GM19452 (cell line): ENCODE results near the gene GCNT2.
A peak's percentile ranks its signal among the peaks of the same experiment; 100 is the strongest.
"Not testable (repeated sequence)": the region's sequence is repeated elsewhere in the genome, so short reads cannot be mapped to it uniquely, and the experiment has no call there.

Experiments
- ATAC-seq: cut with Tn5 transposase; IDR thresholded peaks from one replicate; pipeline ENCODE4 v1.9.1; 2021; ENCODE audit not compliant: unreplicated experiment

Gene GCNT2

GRCh38 chr6:10521104-10521808 is at the start of gene GCNT2:
Gene GCNT2 (plus strand): TSS chr6:10521351. CDS start chr6:10528912, 7,561 bp downstream.
- peak; percentile 54 for ATAC-seq

GRCh38 chr6:10472634-10473033 is 48.5 kb upstream of the GCNT2 start:
- no peak for ATAC-seq

GRCh38 chr6:10478187-10479040 is 42.7 kb upstream of the GCNT2 start:
- no peak for ATAC-seq

GRCh38 chr6:10479939-10480700 is 41.0 kb upstream of the GCNT2 start:
- ATAC-seq, result no peak

- ATAC-seq, result no peak
Observed at GRCh38 chr6:10481101-10481500, 40.0 kb upstream of the GCNT2 start.

GRCh38 chr6:10482636-10483257 is 38.4 kb upstream of the GCNT2 start:
- no peak for ATAC-seq

- ATAC-seq, result no peak
Observed at GRCh38 chr6:10484912-10485311, 36.2 kb upstream of the GCNT2 start.

- no peak for ATAC-seq
Observed at GRCh38 chr6:10485406-10485805, 35.7 kb upstream of the GCNT2 start.

GRCh38 chr6:10486215-10486614 is 34.9 kb upstream of the GCNT2 start:
- no peak for ATAC-seq

- not testable (repeated sequence) for ATAC-seq
Observed at GRCh38 chr6:10486944-10487588, 34.1 kb upstream of the GCNT2 start.

- no peak for ATAC-seq
Observed at GRCh38 chr6:10487668-10488327, 33.4 kb upstream of the GCNT2 start.

GRCh38 chr6:10491463-10491862 is 29.7 kb upstream of the GCNT2 start:
- ATAC-seq, result no peak

GRCh38 chr6:10491905-10492304 is 29.2 kb upstream of the GCNT2 start:
- ATAC-seq, result not testable (repeated sequence)

- no peak for ATAC-seq
Observed at GRCh38 chr6:10495029-10495428, 26.1 kb upstream of the GCNT2 start.

- ATAC-seq, result no peak
Observed at GRCh38 chr6:10505529-10505928, 15.6 kb upstream of the GCNT2 start.

- no peak for ATAC-seq
Observed at GRCh38 chr6:10507298-10507697, 13.9 kb upstream of the GCNT2 start.

GRCh38 chr6:10507715-10508114 is 13.4 kb upstream of the GCNT2 start:
- no peak for ATAC-seq

- peak; percentile 99 for ATAC-seq
Observed at GRCh38 chr6:10510592-10511367, 10.4 kb upstream of the GCNT2 start.

GRCh38 chr6:10511477-10511876 is 9.7 kb upstream of the GCNT2 start:
- ATAC-seq, result no peak
